Measurements from ENCODE around the gene GNG13.

GRCh38 chr16:828891-829290, 28.4 kb upstream of the GNG13 start:
- TF ChIP-seq, protein P1, sequence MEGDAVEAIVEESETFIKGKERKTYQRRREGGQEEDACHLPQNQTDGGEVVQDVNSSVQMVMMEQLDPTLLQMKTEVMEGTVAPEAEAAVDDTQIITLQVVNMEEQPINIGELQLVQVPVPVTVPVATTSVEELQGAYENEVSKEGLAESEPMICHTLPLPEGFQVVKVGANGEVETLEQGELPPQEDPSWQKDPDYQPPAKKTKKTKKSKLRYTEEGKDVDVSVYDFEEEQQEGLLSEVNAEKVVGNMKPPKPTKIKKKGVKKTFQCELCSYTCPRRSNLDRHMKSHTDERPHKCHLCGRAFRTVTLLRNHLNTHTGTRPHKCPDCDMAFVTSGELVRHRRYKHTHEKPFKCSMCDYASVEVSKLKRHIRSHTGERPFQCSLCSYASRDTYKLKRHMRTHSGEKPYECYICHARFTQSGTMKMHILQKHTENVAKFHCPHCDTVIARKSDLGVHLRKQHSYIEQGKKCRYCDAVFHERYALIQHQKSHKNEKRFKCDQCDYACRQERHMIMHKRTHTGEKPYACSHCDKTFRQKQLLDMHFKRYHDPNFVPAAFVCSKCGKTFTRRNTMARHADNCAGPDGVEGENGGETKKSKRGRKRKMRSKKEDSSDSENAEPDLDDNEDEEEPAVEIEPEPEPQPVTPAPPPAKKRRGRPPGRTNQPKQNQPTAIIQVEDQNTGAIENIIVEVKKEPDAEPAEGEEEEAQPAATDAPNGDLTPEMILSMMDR (IDR thresholded peaks at IDR 0.05) = no peak
- no peak for TF ChIP-seq POLR2A (IDR thresholded peaks at IDR 0.05)

Data from stomach (tissue), 4 donors.